Effector memory CD8-positive, alpha-beta T cell (primary cell): Measurements from ENCODE around the gene SASH3.
"Not testable (repeated sequence)": the region's sequence is repeated elsewhere in the genome, so short reads cannot be mapped to it uniquely, and the experiment has no call there.

ENCODE experiments used
- ATAC-seq: fragments of 150-1000 bp; cut with Tn5 transposase; replicated peaks from 2 replicates; pipeline ENCODE4 v1.10.0; 2021; ENCODE audit warnings: mild to moderate bottlenecking, moderate library complexity
- DNase-seq, 3 experiments: peaks; one replicate each; pipeline ENCODE4 v3.0.0; 2021
- H3K27ac Mint-ChIP-seq, 2 donors: one replicate each; pipeline ENCODE4 v1.8.0; 2022; ENCODE audit warnings: mild to moderate bottlenecking in 2 of 2, mixed read lengths in 2 of 2, moderate library complexity in 2 of 2
- H3K27me3 Mint-ChIP-seq, 2 donors: one replicate each; pipeline ENCODE4 v1.8.0; 2022; ENCODE audit warnings: mixed read lengths in 2 of 2
- H3K36me3 Mint-ChIP-seq: one replicate; pipeline ENCODE4 v1.8.0; 2022; ENCODE audit warnings: mild to moderate bottlenecking, moderate library complexity, mixed read lengths; ENCODE audit not compliant: insufficient read depth
- H3K4me1 Mint-ChIP-seq, 2 donors: one replicate each; pipeline ENCODE4 v1.8.0; 2022; ENCODE audit warnings: low read depth in 2 of 2, mixed read lengths in 2 of 2
- H3K4me3 Mint-ChIP-seq, 2 donors: one replicate each; pipeline ENCODE4 v1.8.0; 2022; ENCODE audit warnings: mild to moderate bottlenecking in 2 of 2, mixed read lengths in 2 of 2, moderate library complexity in 2 of 2
- H3K9me3 Mint-ChIP-seq, 2 donors: one replicate each; pipeline ENCODE4 v1.8.0; 2022; ENCODE audit warnings: mixed read lengths in 2 of 2
- total RNA-seq, 9 experiments: gene quantifications; one replicate each; lab custom pipeline; 2026; lab: John Stamatoyannopoulos, UW

The SASH3 gene
- 44.2 to 168 (median 150) reads per million in 9 experiments for total RNA-seq

DNA sequence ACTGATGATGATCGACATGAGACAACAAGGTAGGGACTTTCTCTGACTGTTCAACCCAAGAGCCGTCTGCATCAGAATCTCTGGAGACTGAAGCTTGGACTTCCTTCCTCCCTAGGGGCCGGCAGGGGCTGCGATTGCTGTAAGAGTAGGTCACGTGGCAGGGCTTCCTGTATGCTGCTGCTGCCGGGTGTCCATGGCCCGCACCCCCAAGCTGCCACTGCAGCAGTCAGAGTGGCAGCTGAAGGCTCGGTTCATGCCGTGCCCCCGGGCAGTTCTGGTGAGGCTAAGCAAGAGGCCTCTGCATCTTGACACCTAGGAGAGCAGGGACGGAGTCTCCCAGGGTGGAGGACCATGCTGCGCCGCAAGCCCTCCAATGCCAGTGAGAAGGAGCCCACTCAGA is at the start of gene SASH3:
TSS of gene SASH3 (plus strand) at position 203 of the 400 bp plus-strand sequence. CDS start at position 352, 149 bp downstream.
- DNase-seq (peak; percentile 48 to 59 (median 56)), ATAC-seq (peak; percentile 39)
- peak within 1 kb of the TSS; percentile 85 to 93 for H3K27ac Mint-ChIP-seq
- peaks cover 61% of the 10 kb centered on the region for H3K36me3 Mint-ChIP-seq
- H3K4me1 Mint-ChIP-seq: peaks cover 37 to 40% of the 10 kb centered on the region in 2 donors
- no peaks in the 10 kb centered on the region for H3K27me3 Mint-ChIP-seq
- H3K4me3 Mint-ChIP-seq: peak within 1 kb of the TSS; percentile 95 to 99
- H3K9me3 Mint-ChIP-seq: no peaks in the 10 kb centered on the region

DNA sequence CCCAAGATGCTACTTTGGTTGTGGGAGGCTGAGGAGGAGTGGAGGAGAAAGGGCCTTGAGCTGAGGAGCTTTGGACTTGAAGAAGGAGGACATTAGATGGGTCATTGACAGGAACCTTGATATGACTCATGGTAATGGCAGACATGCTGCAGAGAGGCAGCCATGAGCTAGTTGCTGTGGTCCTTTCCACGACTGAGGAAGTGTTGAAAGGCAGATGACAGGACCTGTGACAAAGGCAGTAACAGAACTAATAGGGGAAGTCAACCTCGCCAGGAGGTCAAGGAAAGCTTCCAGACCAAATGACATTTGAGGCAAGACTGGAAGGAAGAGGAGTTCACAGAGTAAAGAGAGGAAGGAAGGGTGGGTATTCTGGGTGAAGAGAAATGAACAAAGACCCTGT is 48.5 kb upstream of the SASH3 start:
- Mint-ChIP-seq H3K9me3 (no peaks in the 10 kb centered on the region), H3K4me1 (peaks cover 13 to 15% of the 10 kb centered on the region in 2 donors)
- ATAC-seq: no peak

DNA sequence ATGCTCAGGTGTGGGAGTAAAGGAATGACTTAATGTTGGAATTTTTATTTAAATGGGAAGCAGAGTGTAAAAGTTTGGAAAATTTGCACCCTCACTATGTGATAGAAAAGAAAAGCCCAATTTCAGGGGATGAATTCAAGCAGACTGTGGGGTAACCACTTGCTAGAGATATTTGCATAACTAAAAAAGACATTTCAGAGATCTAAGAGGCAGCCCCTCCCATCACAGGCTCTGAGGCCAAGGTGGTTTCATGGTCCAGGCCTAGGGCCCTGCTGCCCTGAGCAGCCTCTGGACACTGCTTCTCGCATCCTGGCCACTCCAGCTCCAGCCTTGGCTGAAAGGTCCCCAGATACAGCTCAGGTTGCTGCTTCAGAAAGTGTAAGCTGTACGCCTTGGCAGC is 46.9 kb upstream of the SASH3 start:
- DNase-seq (no peak), ATAC-seq (no peak)
- H3K9me3 Mint-ChIP-seq: no peaks in the 10 kb centered on the region
- H3K27ac Mint-ChIP-seq: no peak overlapping the region
- no peaks in the 10 kb centered on the region for H3K27me3 Mint-ChIP-seq
- peaks cover 12 to 15% of the 10 kb centered on the region in 2 donors for H3K4me1 Mint-ChIP-seq
- no peaks in the 10 kb centered on the region for H3K36me3 Mint-ChIP-seq
- no peak overlapping the region for H3K4me3 Mint-ChIP-seq

More for the DNA sequence above, 48.5 kb upstream of the SASH3 start:
- Mint-ChIP-seq H3K27me3 (no peaks in the 10 kb centered on the region), H3K4me3 (no peak overlapping the region), H3K27ac (no peak overlapping the region), H3K36me3 (no peaks in the 10 kb centered on the region)
- no peak for DNase-seq

DNA sequence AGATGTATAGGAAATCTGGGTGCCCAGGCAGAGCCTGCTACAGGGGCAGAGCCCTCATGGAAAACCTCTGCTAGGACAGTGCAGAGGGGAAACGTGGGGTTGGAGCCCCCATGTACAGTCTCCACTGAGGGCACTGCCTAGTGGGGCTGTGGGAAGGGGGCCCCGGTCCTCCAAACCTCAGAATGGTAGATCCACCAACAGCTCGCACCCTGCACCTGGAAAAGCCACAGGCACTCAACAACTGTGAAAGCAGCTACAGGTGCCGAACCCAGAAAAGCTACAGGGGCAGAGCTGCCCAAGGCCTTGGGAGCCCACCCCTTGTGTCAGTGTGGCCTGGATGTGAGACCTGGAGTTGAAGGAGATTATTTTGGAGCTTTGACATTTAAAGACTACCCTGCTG is 46.4 kb upstream of the SASH3 start:
- no peak for ATAC-seq
- Mint-ChIP-seq H3K4me1 (peaks cover 12 to 18% of the 10 kb centered on the region in 2 donors), H3K27ac (no peak overlapping the region), H3K36me3 (no peaks in the 10 kb centered on the region), H3K4me3 (no peak overlapping the region), H3K9me3 (no peaks in the 10 kb centered on the region), H3K27me3 (no peaks in the 10 kb centered on the region)
- DNase-seq: no peak

DNA sequence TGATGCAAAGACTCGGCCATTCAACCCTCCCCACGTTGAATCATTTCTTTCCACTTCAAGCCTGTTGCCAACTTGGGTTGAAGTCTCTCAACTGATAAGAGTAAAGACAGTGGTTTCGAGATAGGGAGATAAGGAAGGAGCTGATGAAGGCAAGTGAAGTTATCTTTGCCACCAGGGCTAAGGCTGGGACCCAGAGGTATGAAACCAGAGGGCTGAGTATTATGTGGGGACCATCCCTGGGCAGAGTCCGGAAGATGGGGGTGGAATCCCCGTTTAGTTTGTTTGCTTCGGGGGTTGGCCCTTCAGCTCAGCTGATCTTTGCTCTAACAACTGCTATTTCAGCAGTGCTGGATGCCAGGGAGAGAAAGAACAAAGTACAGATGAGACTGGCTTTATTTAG is 43.3 kb upstream of the SASH3 start:
- DNase-seq: no peak
- ATAC-seq: peak; percentile 75
- peak overlapping the region in 1 of 2 donors; percentile 49 for H3K27ac Mint-ChIP-seq
- peak overlapping the region; percentile 22 to 37 for H3K4me3 Mint-ChIP-seq
- no peaks in the 10 kb centered on the region for H3K27me3 Mint-ChIP-seq
- no peaks in the 10 kb centered on the region for H3K9me3 Mint-ChIP-seq
- peaks cover 5 to 14% of the 10 kb centered on the region in 2 donors for H3K4me1 Mint-ChIP-seq
- H3K36me3 Mint-ChIP-seq: no peaks in the 10 kb centered on the region

DNA sequence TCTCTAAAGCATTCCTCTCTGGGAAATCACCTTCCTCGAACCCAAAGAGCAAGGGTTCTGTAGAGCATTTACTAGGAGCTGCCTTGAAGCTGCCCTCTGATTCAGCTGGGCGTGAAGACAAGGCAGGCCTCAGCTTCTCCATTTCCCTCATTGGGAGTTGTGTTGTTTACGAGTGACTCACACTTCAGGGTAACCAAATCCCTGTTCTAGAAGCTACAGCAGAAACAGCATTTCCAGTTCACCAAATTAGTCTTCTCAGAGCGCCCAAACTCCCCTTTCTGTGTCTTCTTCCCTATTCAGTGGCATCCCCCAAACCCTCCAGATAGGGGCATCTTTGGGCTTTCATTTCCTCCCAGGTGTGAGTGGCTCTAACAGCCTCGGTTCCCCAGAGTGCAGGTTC is 41.8 kb upstream of the SASH3 start:
- H3K4me3 Mint-ChIP-seq: no peak overlapping the region
- no peaks in the 10 kb centered on the region for H3K27me3 Mint-ChIP-seq
- H3K27ac Mint-ChIP-seq: no peak overlapping the region
- no peaks in the 10 kb centered on the region for H3K9me3 Mint-ChIP-seq
- no peak for ATAC-seq
- peaks cover 9 to 18% of the 10 kb centered on the region in 2 donors for H3K4me1 Mint-ChIP-seq
- no peaks in the 10 kb centered on the region for H3K36me3 Mint-ChIP-seq
- no peak for DNase-seq

DNA sequence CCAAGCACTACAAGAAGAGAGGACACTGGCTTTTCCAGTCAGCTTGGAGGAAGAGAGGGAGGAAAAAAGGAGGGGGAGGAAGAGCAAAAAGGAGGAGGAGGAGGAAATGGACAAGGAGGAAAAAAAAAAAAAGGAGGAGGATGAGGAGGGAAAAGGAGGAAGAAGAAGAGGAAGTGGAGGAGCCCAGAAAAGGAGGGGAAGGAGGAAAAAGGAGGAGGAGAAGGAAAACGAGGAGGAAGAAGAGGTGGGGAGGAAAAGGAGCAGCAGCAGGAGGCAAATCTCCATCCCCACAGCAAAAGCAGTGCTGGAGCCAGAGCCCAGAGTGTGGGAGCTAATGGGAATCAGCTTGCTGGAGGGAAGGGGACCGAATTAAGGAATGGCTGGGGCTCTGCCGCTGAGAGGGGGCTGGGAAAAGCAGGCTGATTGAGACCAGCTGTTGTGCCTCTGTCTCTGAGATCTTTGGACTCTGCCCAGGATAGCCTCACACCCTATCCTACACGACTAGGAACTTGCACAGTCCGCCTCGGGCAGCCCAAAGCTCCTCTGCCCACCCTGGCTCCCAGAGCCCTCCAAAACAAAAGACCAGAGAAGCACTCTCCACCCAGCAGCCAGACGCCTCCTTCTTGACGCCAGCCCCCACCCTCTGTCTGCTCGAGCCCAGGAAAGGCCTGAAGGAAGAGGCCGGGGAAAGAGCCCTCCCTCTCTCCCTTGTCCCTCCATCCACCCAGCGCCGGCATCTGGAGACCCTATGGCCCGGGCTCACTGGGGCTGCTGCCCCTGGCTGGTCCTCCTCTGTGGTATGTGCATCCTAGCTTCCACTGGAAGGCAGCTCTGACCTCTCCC is 41.1 kb upstream of the SASH3 start, which contains the start of gene XPNPEP2:
TSS of gene XPNPEP2 (plus strand) at position 514 of the 843 bp plus-strand sequence. CDS start at position 749, 235 bp downstream.
- Mint-ChIP-seq H3K9me3 (no peaks in the 10 kb centered on the region), H3K27ac (no peak within 1 kb of the TSS), H3K27me3 (no peaks in the 10 kb centered on the region), H3K4me1 (peaks cover 12 to 21% of the 10 kb centered on the region in 2 donors), H3K36me3 (no peaks in the 10 kb centered on the region), H3K4me3 (no peak within 1 kb of the TSS)
- no peak for ATAC-seq
- DNase-seq: no peak

DNA sequence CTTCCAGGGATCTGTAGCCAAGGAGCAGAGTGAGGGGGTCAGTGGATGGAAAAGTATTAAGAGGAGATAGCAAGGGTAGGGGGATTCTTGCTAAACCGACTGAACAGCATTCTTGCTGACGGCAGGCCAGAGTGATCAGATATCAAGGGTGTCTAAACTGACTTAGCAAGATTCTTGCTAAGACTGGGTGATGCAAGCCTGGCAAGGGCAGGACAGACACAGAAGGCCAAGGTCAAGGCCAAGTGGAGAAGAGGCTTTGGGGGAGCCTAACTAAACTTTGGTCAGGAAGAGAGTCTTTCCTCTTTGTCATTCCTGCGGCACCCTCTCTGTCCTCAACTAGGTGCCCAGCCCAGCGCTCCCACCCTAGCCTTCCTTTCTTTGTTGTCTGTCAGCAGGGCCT is 40.2 kb upstream of the SASH3 start:
- H3K27me3 Mint-ChIP-seq: no peaks in the 10 kb centered on the region
- no peak overlapping the region for H3K27ac Mint-ChIP-seq
- ATAC-seq: no peak
- no peak overlapping the region for H3K4me3 Mint-ChIP-seq
- H3K9me3 Mint-ChIP-seq: no peaks in the 10 kb centered on the region
- peaks cover 20 to 26% of the 10 kb centered on the region in 2 donors for H3K4me1 Mint-ChIP-seq
- no peak for DNase-seq
- no peaks in the 10 kb centered on the region for H3K36me3 Mint-ChIP-seq

DNA sequence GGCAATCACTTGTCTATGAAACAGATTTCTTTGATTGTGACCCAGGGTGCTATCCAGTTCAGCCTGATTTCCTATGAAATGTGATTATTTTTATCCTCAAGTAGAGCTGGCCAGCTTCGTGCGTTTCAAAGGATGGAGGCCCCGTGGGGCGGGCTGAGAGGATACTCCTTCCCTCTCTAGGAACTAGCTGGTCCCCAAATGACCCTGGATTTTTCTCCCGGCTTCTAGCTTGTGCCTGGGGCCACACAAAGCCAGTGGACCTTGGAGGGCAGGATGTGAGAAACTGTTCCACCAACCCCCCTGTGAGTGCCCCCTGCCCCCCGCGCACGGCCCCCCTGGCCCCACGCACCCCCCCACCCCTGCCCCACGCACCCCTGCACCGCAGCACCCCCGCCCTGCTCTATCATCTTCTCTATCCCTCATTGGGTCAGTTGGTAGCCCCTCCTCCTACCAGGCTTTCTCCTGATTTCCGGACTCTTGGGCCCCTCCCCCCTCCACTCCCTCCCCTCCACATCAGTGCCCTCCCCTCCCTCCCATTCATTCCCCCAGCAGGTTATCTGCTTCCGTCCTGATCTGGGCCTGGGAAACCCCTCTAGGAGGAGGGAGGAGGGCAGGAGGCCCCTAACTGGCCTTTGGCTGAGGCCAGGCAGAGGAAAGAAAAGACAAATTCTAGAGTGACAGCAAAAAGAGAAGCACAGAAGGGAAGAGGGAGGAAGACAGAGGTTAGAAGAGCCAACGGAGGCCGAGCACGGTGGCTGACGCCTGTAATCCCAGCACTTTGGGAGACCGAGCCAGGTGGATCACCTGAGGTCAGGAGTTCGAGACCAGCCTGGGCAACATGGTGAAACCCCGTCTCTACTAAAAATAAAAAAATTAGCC is 37.6 kb upstream of the SASH3 start:
- peak overlapping the region; percentile 76 to 82 for H3K27ac Mint-ChIP-seq
- H3K4me1 Mint-ChIP-seq: peaks cover 23 to 29% of the 10 kb centered on the region in 2 donors
- no peaks in the 10 kb centered on the region for H3K36me3 Mint-ChIP-seq
- DNase-seq: no peak
- no peaks in the 10 kb centered on the region for H3K9me3 Mint-ChIP-seq
- H3K27me3 Mint-ChIP-seq: no peaks in the 10 kb centered on the region
- H3K4me3 Mint-ChIP-seq: peak overlapping the region in 1 of 2 donors; percentile 35
- ATAC-seq: no peak

DNA sequence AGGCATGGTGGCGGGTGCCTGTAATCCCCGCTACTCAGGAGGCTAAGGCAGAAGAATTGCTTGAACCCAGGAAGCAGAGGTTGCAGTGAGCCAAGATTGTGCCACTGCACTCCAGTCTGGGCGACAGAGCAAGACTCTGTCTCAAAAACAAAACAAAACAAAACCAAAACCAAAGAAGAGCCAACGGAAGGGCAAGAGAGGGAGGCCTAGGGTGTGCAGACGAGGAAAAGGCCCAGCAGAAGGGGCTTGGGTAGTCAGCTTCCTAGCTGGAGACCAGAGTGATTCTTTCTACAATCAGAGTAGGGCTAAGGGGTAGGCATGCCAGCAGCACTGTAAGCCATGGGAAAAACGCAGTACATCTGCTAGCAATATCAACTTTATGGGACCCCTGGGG is 37.0 kb upstream of the SASH3 start:
- DNase-seq, H3K9me3 Mint-ChIP-seq, H3K27me3 Mint-ChIP-seq, H3K36me3 Mint-ChIP-seq, ATAC-seq: not testable (repeated sequence)
- Mint-ChIP-seq H3K27ac (peak overlapping the region; percentile 76 to 82), H3K4me1 (peaks cover 24 to 29% of the 10 kb centered on the region in 2 donors), H3K4me3 (peak overlapping the region in 1 of 2 donors; percentile 35)

DNA sequence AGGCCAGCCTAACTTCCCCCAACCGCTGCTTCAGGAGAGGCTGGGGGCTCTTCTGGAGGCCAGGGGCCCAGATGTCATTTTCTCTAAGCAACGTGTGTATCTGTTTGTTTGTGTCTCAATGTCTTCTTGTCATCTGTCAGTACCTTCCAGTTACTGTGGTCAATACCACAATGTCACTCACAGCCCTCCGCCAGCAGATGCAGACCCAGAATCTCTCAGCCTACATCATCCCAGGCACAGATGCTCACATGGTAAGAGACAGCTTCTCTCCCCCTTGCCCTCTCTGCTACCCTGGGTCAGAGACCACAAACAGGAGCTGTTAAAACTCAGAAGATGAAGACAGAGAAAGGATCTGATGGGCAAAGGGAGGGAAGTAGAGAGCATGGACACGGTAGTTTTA is 35.9 kb upstream of the SASH3 start:
- Mint-ChIP-seq H3K36me3 (no peaks in the 10 kb centered on the region), H3K4me1 (peaks cover 22 to 29% of the 10 kb centered on the region in 2 donors), H3K27ac (peak overlapping the region; percentile 82 to 92), H3K9me3 (no peaks in the 10 kb centered on the region), H3K27me3 (no peaks in the 10 kb centered on the region), H3K4me3 (peak overlapping the region; percentile 56 to 63)
- peak; percentile 81 for ATAC-seq
- DNase-seq: no peak

DNA sequence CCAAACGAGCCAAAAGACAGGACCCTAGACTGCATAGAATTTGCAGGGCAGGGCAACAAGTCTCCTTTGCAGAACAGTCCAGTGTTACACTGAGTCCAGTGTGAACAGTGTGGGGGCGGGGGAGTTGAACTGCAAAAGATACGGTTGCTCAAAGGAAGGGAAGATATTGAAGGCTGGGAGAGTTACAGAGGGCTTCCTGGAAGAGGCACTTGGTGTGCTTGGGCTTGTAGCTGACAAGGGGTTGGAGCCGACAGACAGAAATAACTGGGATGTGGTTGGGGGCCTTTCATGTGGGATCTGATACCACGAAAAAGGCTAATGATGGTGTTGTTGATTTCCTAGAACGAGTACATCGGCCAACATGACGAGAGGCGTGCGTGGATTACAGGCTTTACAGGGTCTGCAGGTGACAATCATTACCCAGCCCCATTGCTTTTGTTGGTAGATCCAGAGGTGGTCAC is 34.9 kb upstream of the SASH3 start:
- H3K36me3 Mint-ChIP-seq: no peaks in the 10 kb centered on the region
- H3K4me1 Mint-ChIP-seq: peaks cover 22 to 29% of the 10 kb centered on the region in 2 donors
- peak overlapping the region in 1 of 2 donors; percentile 75 for H3K27ac Mint-ChIP-seq
- no peaks in the 10 kb centered on the region for H3K27me3 Mint-ChIP-seq
- ATAC-seq (peak; percentile 55), DNase-seq (no peak)
- H3K9me3 Mint-ChIP-seq: no peaks in the 10 kb centered on the region
- H3K4me3 Mint-ChIP-seq: peak overlapping the region; percentile 56 to 63
